ENCODE measurements around the gene INPP5E.

DNA sequence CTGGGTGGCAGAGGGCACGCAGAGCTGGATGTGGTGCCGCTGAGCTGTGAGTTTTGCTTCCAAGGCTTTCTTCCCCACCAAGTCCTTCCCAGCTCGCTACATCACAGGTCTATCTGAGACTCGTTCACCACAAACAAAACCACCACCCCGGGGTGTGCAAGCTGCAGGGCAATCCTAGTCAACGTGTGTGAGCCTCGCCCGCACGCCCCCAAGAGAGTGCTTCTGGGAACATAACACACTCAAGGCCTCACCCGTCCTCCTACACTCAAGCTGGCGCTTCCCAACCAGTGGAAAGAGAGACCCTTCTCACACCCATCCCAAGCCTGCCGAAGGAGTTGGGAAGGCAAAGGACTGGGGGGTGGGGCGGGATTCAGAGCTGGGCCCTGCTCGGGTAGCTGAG, 50.2 kb downstream of the INPP5E start:
- TF ChIP-seq, protein P1, sequence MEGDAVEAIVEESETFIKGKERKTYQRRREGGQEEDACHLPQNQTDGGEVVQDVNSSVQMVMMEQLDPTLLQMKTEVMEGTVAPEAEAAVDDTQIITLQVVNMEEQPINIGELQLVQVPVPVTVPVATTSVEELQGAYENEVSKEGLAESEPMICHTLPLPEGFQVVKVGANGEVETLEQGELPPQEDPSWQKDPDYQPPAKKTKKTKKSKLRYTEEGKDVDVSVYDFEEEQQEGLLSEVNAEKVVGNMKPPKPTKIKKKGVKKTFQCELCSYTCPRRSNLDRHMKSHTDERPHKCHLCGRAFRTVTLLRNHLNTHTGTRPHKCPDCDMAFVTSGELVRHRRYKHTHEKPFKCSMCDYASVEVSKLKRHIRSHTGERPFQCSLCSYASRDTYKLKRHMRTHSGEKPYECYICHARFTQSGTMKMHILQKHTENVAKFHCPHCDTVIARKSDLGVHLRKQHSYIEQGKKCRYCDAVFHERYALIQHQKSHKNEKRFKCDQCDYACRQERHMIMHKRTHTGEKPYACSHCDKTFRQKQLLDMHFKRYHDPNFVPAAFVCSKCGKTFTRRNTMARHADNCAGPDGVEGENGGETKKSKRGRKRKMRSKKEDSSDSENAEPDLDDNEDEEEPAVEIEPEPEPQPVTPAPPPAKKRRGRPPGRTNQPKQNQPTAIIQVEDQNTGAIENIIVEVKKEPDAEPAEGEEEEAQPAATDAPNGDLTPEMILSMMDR (IDR thresholded peaks at IDR 0.05) = no peak
- TF ChIP-seq POLR2A (IDR thresholded peaks at IDR 0.05) = no peak

Measured in uterus (tissue), 2 donors.